HG02642 (cell line): Measurements from ENCODE around the gene BLOC1S5.
"Not testable (repeated sequence)": the region's sequence is repeated elsewhere in the genome, so short reads cannot be mapped to it uniquely, and the experiment has no call there.

Source experiments
- ATAC-seq: cut with Tn5 transposase; IDR thresholded peaks from one replicate; pipeline ENCODE4 v1.9.1; 2021; ENCODE audit warnings: mild to moderate bottlenecking; ENCODE audit not compliant: unreplicated experiment, poor library complexity

Gene BLOC1S5

GRCh38 chr6:7999201-7999600 is 65.0 kb downstream of the BLOC1S5 start:
- ATAC-seq = no peak

GRCh38 chr6:7998103-7998725 is 66.0 kb downstream of the BLOC1S5 start:
- no peak for ATAC-seq

GRCh38 chr6:7997286-7997685 is 66.9 kb downstream of the BLOC1S5 start:
- no peak for ATAC-seq

GRCh38 chr6:7996538-7997111 is 67.6 kb downstream of the BLOC1S5 start:
- no peak for ATAC-seq

- no peak for ATAC-seq
These were observed 70.2 kb downstream of the BLOC1S5 start for GRCh38 chr6:7993952-7994351.

- no peak for ATAC-seq
These were observed 70.8 kb downstream of the BLOC1S5 start for GRCh38 chr6:7993399-7993798.

- ATAC-seq = peak; percentile 88
These were observed 72.0 kb downstream of the BLOC1S5 start for GRCh38 chr6:7992002-7992815.

GRCh38 chr6:7991536-7991935 is 72.7 kb downstream of the BLOC1S5 start:
- ATAC-seq = peak; percentile 23

GRCh38 chr6:7986219-7986618 is 78.0 kb downstream of the BLOC1S5 start:
- ATAC-seq = no peak

GRCh38 chr6:7983967-7984366 is 80.2 kb downstream of the BLOC1S5 start:
- not testable (repeated sequence) for ATAC-seq

- ATAC-seq = no peak
These were observed 84.4 kb downstream of the BLOC1S5 start for GRCh38 chr6:7979831-7980230.

- peak; percentile 49 for ATAC-seq
These were observed 85.5 kb downstream of the BLOC1S5 start for GRCh38 chr6:7978736-7979135.

- ATAC-seq = no peak
These were observed 87.6 kb downstream of the BLOC1S5 start for GRCh38 chr6:7976485-7977056.

GRCh38 chr6:7975764-7976146 is 88.4 kb downstream of the BLOC1S5 start:
- peak; percentile 64 for ATAC-seq

GRCh38 chr6:7974938-7975763 is 89.0 kb downstream of the BLOC1S5 start:
- ATAC-seq = peak; percentile 39

GRCh38 chr6:7974565-7974937 is 89.6 kb downstream of the BLOC1S5 start:
- ATAC-seq = no peak

- no peak for ATAC-seq
These were observed 90.6 kb downstream of the BLOC1S5 start for GRCh38 chr6:7973584-7973983.

- ATAC-seq = no peak
These were observed 92.7 kb downstream of the BLOC1S5 start for GRCh38 chr6:7971499-7971898.

- ATAC-seq = no peak
These were observed 93.6 kb downstream of the BLOC1S5 start for GRCh38 chr6:7970616-7971015.
